WI38 (cell line): ENCODE data around the gene DNAH5.
"Not testable (repeated sequence)": the region's sequence is repeated elsewhere in the genome, so short reads cannot be mapped to it uniquely, and the experiment has no call there.

Experiments
- H3K4me3 ChIP-seq: 2 replicates; pipeline ENCODE4 v1.5.1; 2011; ENCODE audit warnings: low read depth, mild to moderate bottlenecking, control low read depth, low read length
- CTCF ChIP-seq: IDR thresholded peaks from 2 replicates; pipeline ENCODE4 v1.5.1; 2012; ENCODE audit warnings: low read depth, mild to moderate bottlenecking, control low read depth, low read length

DNAH5 gene

GRCh38 chr5:13814301-13814700 lies 130.2 kb downstream of the DNAH5 start:
- no peak for TF ChIP-seq CTCF
- no peak overlapping the region for H3K4me3 ChIP-seq

GRCh38 chr5:13809921-13810320 lies 134.6 kb downstream of the DNAH5 start:
- TF ChIP-seq CTCF: no peak
- no peak overlapping the region for H3K4me3 ChIP-seq

- H3K4me3 ChIP-seq: no peak overlapping the region
- no peak for TF ChIP-seq CTCF
These were observed 140.2 kb downstream of the DNAH5 start for GRCh38 chr5:13804336-13804735.

- H3K4me3 ChIP-seq: not testable (repeated sequence)
These were observed 145.9 kb downstream of the DNAH5 start for GRCh38 chr5:13798569-13798968.

- TF ChIP-seq CTCF: no peak
- H3K4me3 ChIP-seq: no peak overlapping the region
These were observed 158.6 kb downstream of the DNAH5 start for GRCh38 chr5:13785781-13786415.

- no peak overlapping the region for H3K4me3 ChIP-seq
These were observed 160.8 kb downstream of the DNAH5 start for GRCh38 chr5:13783726-13784125.

GRCh38 chr5:13780081-13780480 lies 164.4 kb downstream of the DNAH5 start:
- no peak overlapping the region for H3K4me3 ChIP-seq
- TF ChIP-seq CTCF: no peak

More at GRCh38 chr5:13783726-13784125, 160.8 kb downstream of the DNAH5 start:
- no peak for TF ChIP-seq CTCF

- no peak for TF ChIP-seq CTCF
- H3K4me3 ChIP-seq: no peak overlapping the region
These were observed 170.8 kb downstream of the DNAH5 start for GRCh38 chr5:13773649-13774048.
